ENCODE data around the gene CLK2.
"Not testable (repeated sequence)": the region's sequence is repeated elsewhere in the genome, so short reads cannot be mapped to it uniquely, and the experiment has no call there.

The CLK2 gene

GRCh38 chr1:155242805-155243358 lies 30.4 kb downstream of the CLK2 start:
- DNase-seq (ENCODE audit: low read depth): no peak
- H3K4me3 ChIP-seq (ENCODE audit: low read depth, low read length): peak overlapping the region; percentile 70
- TF ChIP-seq CTCF (conservative IDR thresholded peaks at IDR 0.05; ENCODE audit: low read depth, low read length): no peak

GRCh38 chr1:155241841-155242264 lies 31.5 kb downstream of the CLK2 start:
- H3K4me3 ChIP-seq (ENCODE audit: low read depth, low read length): no peak overlapping the region
- TF ChIP-seq CTCF (conservative IDR thresholded peaks at IDR 0.05; ENCODE audit: low read depth, low read length): no peak
- no peak for DNase-seq (ENCODE audit: low read depth)

- peak overlapping the region; percentile 48 for H3K4me3 ChIP-seq (ENCODE audit: low read depth, low read length)
- TF ChIP-seq CTCF (conservative IDR thresholded peaks at IDR 0.05; ENCODE audit: low read depth, low read length): no peak
Observed at GRCh38 chr1:155241069-155241679, 32.1 kb downstream of the CLK2 start.

DNA sequence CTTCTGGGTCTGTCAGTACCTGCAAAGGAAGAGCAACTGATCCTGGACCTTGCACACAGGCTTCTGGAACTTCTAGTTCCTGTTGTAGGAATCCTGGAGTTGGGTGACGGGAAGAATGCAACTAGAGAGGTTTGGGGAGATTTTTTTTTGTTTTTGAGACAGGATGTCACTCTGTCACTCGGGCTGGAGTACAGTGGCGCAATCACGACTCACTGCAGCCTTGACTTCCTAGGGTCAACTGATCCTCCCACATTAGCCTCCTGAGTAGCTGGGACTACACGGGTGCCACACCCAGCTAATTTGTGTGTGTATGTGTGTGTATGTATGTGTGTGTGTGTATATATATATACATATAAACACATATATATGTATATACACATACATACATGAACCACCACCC lies 36.9 kb downstream of the CLK2 start:
- DNase-seq (ENCODE audit: low read depth): no peak
- TF ChIP-seq CTCF (conservative IDR thresholded peaks at IDR 0.05; ENCODE audit: low read depth, low read length): no peak
- no peak overlapping the region for H3K4me3 ChIP-seq (ENCODE audit: low read depth, low read length)

More at GRCh38 chr1:155241069-155241679, 32.1 kb downstream of the CLK2 start:
- peak; percentile 85 for DNase-seq (ENCODE audit: low read depth)

GRCh38 chr1:155235375-155235774 lies 37.9 kb downstream of the CLK2 start:
- DNase-seq (ENCODE audit: low read depth); H3K4me3 ChIP-seq (ENCODE audit: low read depth, low read length): not testable (repeated sequence)

GRCh38 chr1:155233502-155233901 lies 39.8 kb downstream of the CLK2 start:
- not testable (repeated sequence) for H3K4me3 ChIP-seq (ENCODE audit: low read depth, low read length); DNase-seq (ENCODE audit: low read depth)

- H3K4me3 ChIP-seq (ENCODE audit: low read depth, low read length): not testable (repeated sequence)
- DNase-seq (ENCODE audit: low read depth): peak; percentile 46
Observed at GRCh38 chr1:155232001-155232978, 41.0 kb downstream of the CLK2 start.

GRCh38 chr1:155231302-155231701 lies 42.0 kb downstream of the CLK2 start:
- not testable (repeated sequence) for DNase-seq (ENCODE audit: low read depth)

GRCh38 chr1:155228096-155228427 lies 45.2 kb downstream of the CLK2 start:
- no peak for DNase-seq (ENCODE audit: low read depth)
- H3K4me3 ChIP-seq (ENCODE audit: low read depth, low read length): peak overlapping the region; percentile 56
- TF ChIP-seq CTCF (conservative IDR thresholded peaks at IDR 0.05; ENCODE audit: low read depth, low read length): no peak

More at GRCh38 chr1:155231302-155231701, 42.0 kb downstream of the CLK2 start:
- H3K4me3 ChIP-seq (ENCODE audit: low read depth, low read length): not testable (repeated sequence)

Data from choroid plexus epithelial cell (primary cell).